Activated CD4-positive, alpha-beta T cell treated with anti-CD3 and anti-CD28 coated beads, Interleukin-2, amount 50 U/mL, for 48 hours (primary cell): ENCODE data around the gene PITX1.
"Not testable (repeated sequence)": the region's sequence is repeated elsewhere in the genome, so short reads cannot be mapped to it uniquely, and the experiment has no call there.

Experiments used
- DNase-seq, 2 experiments: peaks; one replicate each; pipeline ENCODE4 v3.0.0-alpha.2; 2020

PITX1 gene

DNA sequence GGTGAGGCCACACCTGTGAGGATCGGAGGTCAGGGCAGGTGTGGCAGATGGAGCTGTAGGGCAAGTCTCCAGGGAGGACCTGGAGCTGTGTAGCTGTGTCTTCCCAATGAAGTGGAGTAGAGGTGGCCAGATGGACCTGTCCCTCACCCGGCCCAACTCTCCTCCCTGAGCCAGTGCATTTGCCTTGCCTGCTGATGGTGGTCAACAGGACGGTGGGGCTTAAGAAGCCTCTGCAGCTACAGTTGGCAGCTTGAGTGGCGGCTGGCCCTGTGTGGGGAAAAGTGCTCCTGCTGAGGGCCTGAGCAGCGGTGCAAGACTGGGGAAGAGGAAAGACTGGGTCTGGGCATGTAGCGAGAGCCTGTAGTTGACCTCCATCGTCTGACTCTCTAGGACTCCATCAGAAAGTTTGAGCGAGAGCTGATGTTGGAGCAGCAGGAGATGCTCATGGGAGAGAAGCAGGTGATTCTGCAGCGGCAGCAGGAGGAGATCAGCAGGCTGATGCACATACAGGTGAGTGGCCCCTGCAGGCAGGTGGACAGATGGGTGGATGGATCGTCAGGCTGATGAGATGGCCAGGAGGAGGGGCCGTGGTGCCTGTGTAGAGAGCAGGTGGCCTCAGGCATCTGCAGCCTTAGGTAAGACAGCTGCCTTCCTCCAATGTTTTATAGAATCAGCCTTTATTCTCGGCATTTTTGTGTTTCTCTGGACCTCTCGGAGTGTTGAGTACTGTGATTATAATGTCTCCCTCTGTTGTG, 24.9 kb downstream of the PITX1 start:
- no peak for DNase-seq

DNA sequence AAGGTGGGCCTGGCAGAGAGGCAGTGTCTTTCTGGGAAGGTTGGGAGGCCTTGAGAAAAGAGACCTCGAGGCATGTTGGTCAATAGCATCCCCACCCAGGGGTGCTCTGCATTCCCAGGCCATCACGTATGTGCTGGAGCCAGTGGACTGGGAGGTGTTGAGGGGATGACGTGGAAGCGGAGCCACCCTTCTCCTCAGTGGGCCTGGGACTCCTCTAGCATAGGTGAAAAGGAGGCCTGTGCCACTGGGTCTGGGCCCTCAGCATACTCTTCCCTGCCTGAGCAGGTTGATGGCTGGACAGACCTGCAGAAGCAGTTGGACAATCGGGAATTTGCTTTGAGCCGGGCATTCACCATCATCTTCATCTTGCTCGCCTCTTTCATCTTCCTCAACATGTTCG, 25.5 kb downstream of the PITX1 start:
- no peak for DNase-seq

DNA sequence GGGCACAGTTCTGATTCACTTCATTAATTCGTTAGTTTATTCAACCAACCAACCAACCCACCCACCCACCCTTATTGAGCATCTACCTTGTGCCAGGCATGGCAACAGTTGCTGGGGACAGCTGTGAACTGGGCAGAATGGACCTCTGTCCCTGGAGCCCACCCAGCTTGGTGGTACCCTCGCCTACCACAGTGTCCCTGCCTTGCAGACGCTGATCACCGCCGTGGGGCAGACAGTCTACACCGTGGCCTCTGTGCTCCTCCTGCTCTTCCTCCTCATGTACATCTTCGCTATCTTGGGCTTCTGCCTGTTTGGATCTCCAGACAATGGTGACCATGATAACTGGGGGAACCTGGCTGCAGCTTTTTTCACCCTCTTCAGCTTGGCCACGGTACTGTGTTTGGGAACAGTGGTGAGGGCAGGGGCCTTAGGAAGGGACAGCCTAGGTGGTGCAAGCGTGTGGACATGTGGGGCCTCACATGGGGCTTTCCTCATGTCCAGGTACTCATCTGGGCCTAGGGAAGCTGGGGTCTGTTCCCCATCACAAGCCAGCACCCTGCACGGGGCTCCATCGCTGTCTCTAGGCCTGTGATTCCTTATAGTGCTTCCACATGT, 26.2 kb downstream of the PITX1 start:
- DNase-seq = no peak

DNA sequence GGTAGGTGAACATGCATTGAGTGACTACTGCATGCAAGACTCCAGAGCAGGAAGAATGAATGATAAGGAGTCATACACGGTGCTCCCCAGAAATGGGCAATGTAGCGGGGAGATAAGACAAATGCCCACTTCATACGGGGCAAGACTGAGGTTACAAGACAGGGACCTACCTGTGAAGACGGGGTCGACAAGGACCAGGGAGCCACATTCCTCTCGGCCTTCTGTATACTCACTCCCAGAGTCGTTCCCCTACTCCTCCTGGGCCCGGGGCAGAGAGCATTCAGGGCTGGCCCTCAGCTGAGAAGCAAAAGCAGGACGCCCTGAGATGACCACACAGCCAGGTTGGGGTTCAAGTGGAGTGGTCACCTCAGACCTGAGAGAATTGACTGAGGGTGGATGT, 26.7 kb downstream of the PITX1 start:
- DNase-seq = no peak

DNA sequence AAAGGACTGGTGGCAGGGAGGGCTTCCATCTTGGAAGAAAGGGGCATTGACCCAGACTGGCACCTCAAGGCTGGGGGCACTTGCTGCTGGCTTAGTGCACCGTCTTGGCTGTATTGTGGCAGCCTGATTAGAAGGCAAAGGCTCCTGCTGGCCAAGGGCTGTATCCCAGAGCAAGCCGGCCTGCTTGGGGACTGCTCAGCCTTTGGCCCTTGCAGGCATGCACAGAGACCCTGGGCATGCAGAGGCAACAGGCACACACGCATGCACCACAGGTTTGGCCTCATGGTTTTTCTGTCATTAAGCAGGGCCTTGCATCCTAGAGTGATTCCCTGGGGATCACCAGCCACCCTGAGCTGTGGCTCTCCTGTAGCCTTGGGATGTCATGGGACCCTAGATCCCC, 29.0 kb downstream of the PITX1 start:
- no peak for DNase-seq

DNA sequence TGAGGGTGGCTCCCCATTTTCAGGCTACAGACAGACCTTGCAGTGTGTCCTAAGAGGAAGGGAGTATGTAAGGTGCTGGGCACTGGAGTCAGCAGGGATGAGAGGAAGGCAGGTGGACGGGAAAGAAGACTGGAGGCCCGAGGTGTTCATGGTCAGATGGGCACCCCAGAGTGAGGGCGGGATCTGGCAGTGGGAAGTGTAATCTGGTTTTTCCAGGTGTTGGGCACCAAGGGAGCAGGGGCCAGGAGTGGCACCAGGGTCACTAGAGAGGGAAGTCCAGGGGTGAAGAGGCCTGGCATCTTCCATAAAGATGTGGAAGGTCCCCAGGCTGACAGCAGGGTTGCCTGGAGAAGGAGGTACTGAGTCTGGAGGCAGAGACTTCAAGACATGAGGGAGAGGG, 29.7 kb downstream of the PITX1 start:
- DNase-seq = no peak

DNA sequence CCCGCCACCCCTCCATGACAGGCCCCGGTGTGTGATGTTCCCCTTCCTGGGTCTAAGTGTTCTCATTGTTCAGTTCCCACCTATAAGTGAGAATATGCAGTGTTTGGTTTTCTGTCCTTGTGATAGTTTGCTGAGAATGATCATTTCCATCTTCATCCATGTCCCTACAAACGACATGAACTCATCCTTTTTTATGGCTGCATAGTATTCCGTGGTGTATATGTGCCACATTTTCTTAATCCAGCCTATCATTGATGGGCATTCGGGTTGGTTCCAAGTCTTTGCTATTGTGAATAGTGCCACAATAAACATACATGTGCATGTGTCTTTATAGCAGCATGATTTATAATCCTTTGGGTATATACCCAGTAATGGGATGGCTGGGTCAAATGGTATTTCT, 36.0 kb downstream of the PITX1 start:
- DNase-seq = not testable (repeated sequence)

DNA sequence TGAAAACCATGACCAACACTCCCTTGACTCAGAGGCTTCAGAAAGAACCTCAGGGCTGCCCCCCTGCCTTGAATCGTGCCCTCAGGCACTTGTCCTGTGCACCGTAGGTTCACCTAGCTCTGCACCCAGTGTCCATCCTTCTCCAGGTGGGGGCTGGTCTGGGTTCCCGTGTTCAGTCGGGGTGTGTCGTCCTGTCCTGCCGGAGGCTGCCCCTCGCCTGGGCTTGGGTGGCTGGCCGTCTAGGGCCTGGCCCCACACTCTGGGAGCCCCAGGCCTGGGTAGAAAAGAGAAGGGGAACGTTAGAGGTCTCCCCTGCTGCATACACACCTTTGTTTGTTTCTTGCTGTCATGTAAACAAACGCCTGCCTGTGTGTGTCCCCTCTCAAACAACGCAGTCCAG, 37.0 kb downstream of the PITX1 start:
- DNase-seq = no peak

DNA sequence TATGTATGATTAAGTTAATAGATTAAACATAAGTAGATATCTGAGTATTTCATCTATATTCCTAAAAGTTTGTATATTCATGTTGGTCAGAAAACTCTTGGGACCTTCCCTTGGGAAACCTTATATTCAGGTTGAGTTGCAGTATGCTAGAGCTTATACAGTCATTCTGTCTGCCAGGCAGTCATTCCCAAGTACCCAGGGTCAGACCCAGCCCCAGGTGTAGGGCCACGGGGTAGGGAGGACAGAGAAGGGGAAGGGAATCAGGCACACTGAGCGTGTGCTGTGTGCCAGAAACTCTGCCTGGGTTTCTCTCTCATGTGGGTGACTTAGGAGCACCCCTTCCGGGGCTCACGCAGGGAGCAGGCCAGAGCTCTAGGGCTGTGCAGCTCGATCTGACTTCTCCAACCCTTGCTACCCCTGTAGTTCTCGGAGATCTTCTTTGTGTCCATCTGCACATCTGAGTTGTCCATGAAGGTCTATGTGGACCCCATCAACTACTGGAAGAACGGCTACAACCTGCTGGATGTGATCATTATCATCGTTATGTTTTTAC, 38.1 kb downstream of the PITX1 start:
- DNase-seq = no peak

DNA sequence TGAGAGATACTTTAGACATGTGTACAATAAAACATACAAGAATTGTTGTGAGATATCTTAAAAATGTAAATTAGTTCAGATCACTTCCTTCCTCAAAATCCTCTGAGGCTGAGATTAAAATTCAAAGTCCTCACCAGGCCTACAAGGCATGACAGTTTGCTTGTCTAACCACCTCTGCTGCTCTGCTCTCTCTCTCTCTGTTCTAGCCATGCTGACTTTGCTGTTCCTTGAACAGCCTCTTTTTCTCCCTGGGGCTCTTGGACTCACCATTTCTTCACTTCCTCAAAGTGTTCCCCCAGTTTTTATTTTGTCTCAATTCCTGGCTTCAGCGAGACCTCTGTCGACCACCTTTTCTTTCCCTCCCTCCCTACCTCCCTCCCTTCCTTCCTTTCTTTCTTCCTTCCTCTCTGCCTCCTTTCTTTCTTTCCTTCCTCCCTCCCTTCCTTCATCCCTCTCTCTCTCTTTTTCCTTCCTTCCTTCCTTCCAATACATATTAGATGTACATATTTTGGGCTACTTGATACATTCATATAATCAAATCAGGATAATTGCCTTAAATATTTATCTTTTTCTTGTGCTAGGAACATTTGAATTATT, 39.4 kb downstream of the PITX1 start:
- DNase-seq = no peak

DNA sequence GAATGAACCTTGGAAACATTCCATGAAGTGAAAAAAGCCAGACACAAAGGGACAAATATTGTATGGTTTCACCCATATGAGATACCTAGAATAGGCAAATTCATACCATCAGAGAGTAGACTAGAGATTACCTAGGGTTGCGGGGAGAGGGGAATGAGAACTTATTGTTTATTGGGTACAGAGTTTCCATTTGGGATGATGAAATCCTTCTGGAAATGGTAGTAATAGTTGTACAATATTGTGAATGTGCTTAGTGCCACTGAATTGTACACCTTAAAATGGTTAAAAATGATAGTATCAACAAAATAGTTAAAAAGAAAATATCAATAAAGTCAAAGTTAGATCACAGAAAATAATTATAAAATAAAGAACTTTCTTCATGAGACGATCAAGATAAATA, 40.9 kb downstream of the PITX1 start:
- DNase-seq = no peak

DNA sequence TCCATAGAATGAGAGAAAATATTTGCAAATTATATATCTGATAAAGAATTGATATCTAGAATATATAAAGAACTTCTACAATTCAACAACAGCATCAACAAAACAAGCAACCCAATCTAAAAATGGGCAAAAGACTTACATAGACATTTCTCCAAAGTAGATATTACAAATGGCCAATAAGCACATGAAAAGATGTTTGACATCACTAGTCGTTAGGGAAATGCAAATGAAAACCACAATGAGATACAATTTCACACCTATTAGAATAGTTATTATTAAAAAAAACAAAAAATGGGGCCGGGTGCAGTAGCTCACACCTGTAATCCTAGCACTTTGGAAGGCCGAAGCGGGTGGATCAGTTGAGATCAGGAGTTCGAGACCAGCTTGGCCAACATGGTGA, 41.9 kb downstream of the PITX1 start:
- no peak for DNase-seq

DNA sequence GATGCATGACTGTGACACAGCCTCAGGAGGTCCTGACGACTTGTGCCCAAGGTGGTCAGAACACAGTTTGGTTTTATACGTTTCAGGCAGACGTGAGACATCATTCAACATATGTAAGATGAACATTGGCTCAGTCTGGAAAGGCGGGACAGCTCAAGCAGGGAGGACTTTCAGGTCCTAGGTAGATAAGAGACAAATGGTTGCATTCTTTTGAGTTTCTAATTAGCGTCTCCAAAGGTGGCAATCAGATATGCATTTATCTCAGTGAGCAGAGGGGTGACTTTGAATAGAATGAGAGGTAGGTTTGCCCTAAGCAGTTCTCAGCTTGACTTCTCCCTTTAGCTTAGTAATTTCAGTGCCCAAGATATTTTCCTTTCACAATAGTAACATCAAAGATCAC, 43.8 kb downstream of the PITX1 start:
- DNase-seq = not testable (repeated sequence)

DNA sequence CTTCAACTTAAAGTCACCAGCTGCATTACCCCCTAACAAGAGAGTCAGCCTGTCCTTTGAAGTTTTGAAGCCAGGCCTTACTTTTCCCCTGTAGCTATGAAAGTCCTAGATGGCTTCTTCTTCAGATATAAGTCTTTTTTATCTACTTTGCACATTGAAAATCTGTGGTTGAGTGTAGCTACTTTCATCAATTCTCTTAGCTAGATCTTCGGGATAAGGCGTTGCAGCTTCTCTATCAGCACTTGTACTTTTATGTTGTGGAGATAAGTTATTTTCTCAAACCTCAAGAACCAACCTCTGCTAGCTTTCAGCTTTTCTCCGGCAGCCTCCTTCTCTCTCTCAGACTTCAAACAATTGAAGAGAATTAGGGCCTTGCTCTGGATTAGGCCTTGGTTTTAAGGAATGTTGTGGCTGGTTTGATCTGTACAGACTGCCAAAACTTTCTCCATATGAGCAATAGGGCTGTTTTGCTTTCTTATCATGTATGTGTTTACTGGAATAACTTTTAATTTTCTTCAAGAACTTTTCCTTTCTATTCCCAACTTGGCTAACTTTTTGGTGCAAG, 44.7 kb downstream of the PITX1 start:
- DNase-seq = no peak

DNA sequence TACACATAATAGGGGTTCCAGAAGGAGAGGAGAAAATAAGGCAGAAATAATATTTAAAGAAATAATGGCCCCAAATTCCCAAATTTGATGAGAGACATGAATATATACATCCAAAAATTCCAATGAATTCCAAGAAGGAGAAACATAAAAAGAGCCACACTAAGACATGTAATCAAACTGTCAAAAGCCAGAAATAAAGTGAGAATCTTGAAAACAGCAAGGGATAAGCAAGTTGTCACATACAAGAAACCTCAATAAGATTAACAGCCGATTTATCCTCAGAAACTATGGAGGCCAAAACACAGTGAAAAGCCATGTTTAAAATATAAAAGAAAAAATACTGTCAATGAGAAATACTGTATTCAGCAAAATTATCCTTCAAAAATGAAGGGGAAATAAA, 51.8 kb downstream of the PITX1 start:
- no peak for DNase-seq

DNA sequence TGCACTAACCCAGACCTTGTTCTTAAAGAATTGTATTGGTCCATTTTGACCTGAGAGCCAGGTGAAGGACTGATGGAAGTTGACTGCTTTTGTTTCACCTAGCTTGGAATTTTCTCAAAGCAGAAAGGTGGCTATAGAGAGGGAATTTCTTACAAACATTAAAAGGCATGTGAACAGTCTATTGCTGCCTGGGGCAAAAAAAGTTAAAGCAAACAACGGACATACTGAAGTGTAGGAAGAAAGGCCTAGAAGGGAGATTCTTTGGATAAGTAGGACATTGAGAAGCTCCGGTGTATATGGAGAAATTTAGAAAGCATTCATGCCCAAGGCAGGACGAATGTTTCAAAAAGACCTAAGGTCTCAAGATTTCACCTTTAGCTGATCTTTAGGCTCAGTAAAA, 54.6 kb downstream of the PITX1 start:
- no peak for DNase-seq
